Fibroblast of mammary gland (primary cell): ENCODE measurements around the gene KREMEN1.

Experiments used
- DNase-seq: peaks from one replicate; pipeline ENCODE4 v3.0.0-alpha.2; 2010; ENCODE audit warnings: low read depth
- H3K4me3 ChIP-seq: 2 replicates; pipeline ENCODE4 v1.5.1; 2011; ENCODE audit warnings: low read depth, mild to moderate bottlenecking, low read length, moderate library complexity; ENCODE audit not compliant: control insufficient read depth
- TF ChIP-seq, protein P1 (sequence below): conservative IDR thresholded peaks from 2 replicates; pipeline ENCODE4 v1.5.1; 2011; ENCODE audit warnings: low read depth, low read length, inconsistent platforms; ENCODE audit not compliant: control insufficient read depth, insufficient read depth

The KREMEN1 gene

DNA sequence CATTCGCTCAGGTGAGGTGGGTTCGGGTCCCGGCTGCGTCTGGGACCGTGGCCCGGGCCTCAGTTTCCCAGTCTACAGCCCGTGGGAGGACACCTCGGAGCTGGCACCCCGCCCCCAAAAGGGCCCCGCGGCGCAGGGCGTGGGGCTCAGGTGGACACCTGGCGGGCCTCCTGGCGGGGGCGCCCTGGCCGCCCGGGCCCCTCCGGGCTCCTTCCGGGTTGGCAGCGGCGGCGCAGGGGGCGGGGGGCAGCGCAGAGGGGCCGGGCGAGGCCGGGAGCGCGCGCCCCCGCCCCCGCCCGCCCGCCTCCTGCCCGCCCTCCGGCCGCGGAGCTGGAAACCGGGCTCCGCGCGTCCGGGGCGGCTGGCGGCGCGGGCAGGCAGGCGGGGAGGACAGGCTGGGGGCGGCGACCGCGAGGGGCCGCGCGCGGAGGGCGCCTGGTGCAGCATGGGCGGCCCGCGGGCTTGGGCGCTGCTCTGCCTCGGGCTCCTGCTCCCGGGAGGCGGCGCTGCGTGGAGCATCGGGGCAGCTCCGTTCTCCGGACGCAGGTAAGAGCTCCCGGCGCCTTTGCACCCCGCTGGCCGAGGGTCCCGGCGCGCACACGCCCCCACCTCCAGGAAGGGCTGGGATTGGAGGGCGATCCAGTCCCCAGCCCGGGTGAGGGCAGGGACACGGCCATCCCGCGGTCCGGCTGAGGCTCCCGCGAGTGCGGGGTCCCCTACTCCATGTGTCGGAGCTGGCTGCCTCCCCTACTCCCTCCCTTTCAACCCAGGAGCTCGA lies 132.9 kb downstream of the KREMEN1 start, which contains the start of gene EMID1:
Gene EMID1, plus strand, starts transcription at position 303 of the 778 bp plus-strand sequence. Its CDS starts 143 bp downstream, at position 446.
- DNase-seq: peak; percentile 4
- H3K4me3 ChIP-seq: no peak within 1 kb of the TSS

DNA sequence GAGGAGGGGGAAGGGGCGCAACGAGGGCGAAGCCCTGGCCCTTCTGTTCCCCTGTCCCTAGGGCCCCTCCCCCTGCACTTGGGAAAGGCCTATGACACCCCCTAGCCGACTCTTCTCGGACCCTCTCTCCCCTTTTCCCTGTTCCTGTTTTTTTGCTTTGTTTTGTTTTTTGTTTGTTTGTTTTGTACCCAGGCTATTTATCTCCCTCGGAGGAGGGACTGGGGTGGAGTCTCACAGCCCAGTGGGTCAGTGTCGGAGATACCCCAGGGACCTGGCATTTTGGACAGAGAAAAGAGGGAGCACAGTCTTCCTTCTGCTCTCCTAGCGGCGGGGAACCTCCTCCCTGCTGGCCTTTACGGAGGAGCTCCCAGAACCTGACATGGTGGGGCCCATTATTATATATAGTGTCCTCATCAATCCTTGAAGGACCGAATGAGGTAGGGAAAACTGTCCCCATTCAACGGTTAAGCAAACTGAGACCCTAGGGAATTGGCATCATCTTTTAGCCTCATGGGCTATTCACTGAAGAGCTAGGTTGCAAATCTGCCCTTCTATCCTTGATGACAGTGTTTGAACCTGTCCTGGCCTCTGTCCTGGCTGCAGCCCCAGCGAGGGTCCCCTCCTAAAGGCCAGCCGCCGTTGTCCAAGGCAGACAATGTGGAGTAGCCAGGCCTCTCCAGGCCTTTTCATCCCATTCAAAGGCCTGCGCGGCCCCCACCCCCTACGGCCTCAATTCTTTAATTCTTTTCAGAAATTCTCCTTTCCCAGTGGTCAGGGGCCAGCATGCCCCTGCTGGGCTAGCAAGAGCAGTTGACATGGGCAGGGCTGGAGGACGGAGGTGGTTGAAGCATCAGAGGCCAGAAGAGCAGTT lies 133.8 kb downstream of the KREMEN1 start:
- TF ChIP-seq, protein P1, sequence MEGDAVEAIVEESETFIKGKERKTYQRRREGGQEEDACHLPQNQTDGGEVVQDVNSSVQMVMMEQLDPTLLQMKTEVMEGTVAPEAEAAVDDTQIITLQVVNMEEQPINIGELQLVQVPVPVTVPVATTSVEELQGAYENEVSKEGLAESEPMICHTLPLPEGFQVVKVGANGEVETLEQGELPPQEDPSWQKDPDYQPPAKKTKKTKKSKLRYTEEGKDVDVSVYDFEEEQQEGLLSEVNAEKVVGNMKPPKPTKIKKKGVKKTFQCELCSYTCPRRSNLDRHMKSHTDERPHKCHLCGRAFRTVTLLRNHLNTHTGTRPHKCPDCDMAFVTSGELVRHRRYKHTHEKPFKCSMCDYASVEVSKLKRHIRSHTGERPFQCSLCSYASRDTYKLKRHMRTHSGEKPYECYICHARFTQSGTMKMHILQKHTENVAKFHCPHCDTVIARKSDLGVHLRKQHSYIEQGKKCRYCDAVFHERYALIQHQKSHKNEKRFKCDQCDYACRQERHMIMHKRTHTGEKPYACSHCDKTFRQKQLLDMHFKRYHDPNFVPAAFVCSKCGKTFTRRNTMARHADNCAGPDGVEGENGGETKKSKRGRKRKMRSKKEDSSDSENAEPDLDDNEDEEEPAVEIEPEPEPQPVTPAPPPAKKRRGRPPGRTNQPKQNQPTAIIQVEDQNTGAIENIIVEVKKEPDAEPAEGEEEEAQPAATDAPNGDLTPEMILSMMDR: no peak
- H3K4me3 ChIP-seq: no peak overlapping the region
- DNase-seq: no peak

More for the DNA sequence above, 132.9 kb downstream of the KREMEN1 start, which contains the start of gene EMID1:
- TF ChIP-seq, protein P1: no peak

DNA sequence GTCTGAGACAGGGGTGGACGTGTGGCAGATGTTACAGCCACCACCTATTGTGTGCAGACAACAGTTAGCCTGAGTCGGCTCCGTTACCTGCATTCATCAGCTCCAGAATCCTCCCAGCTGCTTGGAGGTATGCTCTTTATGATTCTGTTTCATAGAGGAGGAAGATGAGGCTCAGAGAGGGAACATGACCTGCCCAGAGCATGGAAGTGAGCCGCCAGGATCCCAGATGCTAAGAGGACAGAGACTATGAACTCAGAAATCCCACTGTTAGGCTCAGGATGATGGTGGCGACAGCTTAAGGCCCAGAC lies 134.4 kb downstream of the KREMEN1 start:
- no peak overlapping the region for H3K4me3 ChIP-seq
- TF ChIP-seq, protein P1: no peak
- no peak for DNase-seq

DNA sequence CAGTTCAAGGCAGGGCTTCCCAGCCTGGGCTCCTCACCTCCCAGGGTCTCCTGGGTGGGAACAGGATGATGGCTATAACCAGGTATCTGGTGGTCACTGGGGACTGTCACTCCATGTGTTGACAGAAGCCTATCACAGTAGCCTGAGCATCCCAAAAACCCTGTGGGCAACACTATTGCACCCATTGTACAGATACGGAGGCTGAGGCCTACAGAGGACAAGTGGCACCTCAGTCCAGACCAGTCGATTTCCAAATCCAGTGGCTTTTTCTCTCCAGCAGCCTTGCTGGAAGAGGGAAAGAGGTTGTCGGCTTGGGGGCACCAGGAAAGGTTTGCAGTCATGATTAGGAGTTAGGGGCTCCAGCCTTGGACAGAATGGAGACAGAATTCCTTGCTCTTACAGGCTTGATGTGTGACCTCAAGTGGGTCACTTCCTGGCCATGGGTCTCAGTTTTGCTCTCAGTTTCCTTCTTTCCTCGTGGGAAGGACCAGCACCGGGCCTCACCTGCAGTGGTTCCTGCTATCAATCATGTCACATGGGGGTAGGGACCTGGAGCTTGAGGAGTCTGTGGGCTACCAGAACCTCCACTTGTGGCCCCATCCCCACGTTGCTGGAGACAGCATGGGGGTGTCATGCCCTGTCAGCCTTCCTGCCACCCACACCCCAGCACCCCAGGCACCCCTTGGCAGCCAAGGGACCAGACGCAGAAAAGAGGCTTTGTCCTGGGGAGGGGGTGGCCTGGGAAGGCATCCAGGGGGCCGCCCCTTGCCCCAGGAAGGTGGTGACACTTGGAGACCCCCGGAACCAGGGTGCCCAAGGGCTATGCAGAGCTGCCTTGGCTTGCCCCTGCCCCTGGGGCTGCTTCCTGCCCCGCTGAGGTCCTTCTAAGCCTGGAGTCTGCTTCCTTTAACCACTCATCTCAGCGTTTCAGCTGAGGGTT lies 135.0 kb downstream of the KREMEN1 start:
- H3K4me3 ChIP-seq: no peak overlapping the region
- TF ChIP-seq, protein P1: no peak
- no peak for DNase-seq

DNA sequence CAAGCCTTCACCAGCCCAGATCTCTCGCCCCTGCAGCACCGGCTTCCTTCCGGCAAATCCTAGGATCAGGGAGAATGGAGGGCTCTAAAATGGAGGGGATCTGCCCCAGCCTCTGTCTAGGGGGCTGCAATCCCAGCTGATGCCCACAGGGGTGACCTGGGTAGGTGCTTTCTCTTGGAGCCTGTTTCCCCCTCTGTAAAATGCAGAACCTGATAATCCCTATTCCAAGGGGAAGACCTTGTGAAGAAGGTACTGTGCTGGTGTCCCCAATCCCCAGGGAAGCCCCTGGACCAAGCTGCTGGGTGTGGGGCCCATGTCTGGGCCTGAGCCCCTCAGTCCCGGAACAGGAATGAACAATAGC lies 135.6 kb downstream of the KREMEN1 start:
- H3K4me3 ChIP-seq: no peak overlapping the region
- no peak for DNase-seq
- TF ChIP-seq, protein P1: no peak

DNA sequence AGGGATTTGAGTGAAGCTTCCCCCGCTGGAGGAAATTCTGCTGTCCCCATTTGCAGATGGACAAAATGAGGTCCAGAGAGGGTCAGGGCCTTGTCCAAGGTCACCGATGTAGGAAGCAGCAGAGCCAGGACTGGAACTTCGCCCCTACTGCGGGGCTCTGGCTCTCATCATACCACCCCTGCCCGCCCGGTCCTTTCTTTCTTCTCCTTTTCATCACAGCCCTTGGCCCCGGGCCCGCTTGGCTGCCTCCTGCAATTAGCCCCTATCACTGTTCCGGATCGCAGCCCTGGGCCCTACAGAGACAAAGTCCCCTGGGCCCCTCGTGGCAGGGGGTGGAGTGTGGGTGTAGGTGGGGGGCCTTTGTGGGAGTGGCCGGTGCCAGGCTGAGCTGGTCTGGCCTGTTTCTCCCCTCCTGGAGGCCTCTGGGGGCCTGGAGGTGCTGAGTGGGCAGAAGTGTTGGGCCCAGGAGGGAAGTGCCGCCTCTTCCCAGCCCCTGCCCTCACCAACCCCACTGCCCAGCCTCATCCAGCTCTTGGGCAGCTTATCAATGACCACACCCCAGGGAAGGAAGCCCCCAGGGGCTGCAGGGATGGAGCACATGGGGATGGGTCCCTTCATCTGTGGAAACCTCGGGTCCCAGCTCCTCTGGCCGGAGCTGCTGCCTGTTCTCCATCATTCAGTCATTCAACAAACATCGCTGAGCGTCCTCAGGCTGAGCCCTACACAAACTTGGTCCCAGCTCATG lies 136.2 kb downstream of the KREMEN1 start:
- TF ChIP-seq, protein P1: no peak
- no peak overlapping the region for H3K4me3 ChIP-seq
- no peak for DNase-seq
